Amygdala (tissue), 56 donors: Measurements from ENCODE around the gene SERBP1.
"Not testable (repeated sequence)": the region's sequence is repeated elsewhere in the genome, so short reads cannot be mapped to it uniquely, and the experiment has no call there.

Source experiments
- DNase-seq, 56 donors: peaks; one replicate each; lab custom pipeline; 2025; lab: John Stamatoyannopoulos, UW

Gene SERBP1

DNA sequence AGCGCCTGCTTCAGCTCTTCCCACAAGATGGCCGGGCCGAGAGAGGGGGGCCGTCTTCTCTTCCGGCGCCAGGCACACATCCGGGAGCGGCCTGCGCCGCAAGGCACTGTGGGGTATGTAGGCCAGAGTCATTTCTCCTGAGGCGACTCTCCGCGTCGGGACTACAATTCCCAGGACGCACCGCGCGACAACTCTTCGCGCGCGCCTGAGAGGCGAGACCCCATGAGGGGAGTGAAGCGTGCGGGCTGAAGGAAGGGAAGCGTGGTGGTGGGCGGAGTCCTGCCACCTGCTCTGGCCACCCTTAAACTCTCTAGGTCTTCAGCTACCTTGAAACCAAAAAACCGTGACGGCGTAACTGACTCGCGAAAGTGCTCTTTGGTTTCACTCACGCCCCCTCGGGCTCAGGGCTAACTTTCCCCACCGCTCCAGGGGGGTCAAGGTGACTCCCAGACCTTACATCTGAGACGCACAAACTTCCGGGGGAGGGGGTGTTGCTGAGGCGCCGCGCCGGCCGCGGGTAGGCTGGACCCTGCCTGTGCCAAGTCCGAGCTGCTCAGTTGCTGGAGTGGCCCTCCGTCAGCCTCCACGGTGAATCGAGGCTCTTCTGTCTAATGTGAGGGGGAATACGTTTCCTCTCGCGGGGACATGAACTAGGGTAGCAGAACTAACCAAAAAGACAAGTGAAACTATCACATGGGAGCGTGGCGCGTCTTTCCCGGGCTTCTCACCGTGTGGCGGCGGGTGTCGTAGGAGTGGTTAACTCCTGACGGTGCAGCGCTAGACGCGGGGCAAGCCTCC is at the start of gene SERBP1:
SERBP1 (minus strand) TSS at position 45 of the 798 bp plus-strand sequence. CDS start 102 bp downstream, outside the sequence.
- peak; percentile 42 to 98 (median 93) for DNase-seq

DNA sequence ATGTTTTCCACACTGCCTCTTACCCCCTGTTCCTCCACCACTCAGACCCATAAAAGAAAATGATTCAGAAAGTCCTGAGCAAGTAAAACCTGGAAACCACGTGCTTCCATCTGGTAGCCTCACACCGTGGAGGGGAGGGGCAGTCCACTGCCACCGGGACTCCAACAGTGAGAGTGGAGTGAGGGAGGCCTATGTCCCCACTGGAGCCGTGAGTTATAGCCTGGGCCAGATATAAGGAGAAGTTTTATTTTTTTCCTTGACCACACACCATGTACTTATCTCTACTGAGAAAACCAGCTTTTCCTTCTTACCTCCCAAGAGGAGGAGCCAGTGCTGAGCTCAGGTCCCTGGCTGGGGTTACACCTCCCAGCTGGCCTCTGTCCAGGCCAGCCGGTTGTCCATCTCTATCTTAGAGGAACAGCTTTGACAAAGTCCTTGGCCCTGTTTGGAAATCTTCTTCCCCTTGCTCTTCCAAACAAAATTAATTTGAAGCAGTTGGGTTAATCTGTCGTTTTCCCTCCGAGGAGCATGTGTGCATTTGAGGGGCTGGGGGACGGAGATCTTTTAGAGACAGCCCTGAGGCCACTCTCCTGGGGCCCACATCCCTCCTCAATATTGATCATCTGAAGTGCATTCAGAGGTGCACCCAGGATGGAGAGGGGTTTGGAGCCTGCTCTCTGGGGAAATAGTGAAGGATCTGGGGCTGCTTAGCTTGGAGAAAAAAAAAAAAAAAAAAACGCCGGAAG is 49.1 kb upstream of the SERBP1 start:
- DNase-seq, result peak in 1 of 56 donors; percentile 4

DNA sequence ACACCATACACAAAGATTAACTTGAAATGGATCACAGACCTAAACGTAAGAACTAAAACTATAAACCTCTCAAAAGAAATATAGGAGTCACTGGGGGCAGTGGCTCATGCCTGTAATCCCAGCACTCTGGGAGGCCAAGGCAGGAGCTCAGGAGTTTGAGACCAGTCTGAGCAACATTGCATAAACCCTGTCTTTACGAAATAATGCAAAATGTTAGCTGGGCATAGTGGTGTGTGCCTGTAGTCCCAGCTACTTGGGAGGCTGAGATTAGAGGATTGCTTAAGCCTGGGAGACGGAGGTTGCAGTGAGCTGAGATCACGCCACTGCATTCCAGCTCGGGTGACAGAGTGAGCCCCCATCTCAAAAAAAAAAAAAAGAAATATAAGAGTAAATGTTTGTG is 46.7 kb upstream of the SERBP1 start:
- DNase-seq, result no peak

GRCh38 chr1:67476006-67476482 is 45.8 kb upstream of the SERBP1 start:
- no peak for DNase-seq

DNA sequence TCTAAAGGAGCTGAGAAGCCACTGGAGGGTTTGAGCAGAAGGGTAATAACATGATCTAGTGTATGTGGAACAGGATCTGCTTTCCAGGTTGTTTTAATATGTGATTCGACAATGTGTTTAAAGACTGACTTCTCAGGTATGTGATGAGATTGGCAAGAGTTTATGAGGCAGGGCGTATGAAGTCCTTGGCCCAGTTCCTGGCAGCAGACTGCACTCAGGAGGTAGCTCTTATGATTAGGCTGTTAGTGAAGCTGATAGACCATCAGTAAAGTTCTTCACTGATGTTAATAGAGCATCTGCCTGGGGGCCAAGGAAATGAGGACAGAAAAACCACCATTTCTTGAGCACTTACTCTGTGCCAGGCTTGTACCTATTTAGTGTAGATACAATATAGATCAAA is 41.9 kb upstream of the SERBP1 start:
- no peak for DNase-seq

DNA sequence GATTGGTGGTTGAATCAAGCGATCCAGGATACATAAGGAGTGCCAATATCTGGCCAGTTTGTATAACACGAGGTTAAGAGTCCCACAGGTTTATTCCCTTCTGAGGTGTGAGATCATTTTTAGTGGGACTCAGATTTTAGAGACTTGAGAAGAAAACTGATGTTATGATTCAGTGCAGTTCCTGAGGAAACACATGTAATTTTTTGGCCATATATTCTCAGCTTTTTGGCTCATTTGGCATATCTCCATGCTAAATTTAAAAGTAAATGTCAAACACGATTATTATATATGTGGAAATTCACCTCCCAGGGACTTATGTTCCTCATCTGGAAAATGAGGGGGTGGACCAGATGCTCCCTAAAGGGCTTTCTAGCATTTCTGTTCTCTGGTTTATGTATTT is 39.2 kb upstream of the SERBP1 start:
- DNase-seq, result no peak

GRCh38 chr1:67468066-67468718 is 38.0 kb upstream of the SERBP1 start:
- no peak for DNase-seq

- no peak for DNase-seq
Observed at GRCh38 chr1:67465375-67465774, 35.2 kb upstream of the SERBP1 start.

DNA sequence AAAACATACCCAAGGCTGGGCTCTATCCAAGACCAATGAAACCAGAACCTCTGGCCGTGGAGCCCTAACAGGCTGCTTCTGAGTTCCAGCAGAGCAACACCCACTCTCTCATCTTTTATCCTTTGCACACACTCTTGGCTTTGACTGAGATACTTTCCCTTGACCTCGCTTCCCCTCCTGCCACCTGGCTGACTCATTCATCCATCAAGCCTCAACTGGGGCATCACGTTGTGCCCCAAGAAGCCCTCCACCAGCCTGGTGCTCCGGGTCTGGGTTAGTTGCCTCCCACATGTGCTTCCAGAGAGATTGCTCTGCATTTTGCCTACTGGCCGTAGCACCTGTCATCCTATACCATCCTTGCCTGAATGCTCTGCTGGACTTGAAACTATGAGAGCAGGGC is 34.5 kb upstream of the SERBP1 start:
- DNase-seq, result no peak

GRCh38 chr1:67464058-67464457 is 33.9 kb upstream of the SERBP1 start:
- no peak for DNase-seq

GRCh38 chr1:67463298-67463955 is 33.2 kb upstream of the SERBP1 start:
- DNase-seq, result no peak

DNA sequence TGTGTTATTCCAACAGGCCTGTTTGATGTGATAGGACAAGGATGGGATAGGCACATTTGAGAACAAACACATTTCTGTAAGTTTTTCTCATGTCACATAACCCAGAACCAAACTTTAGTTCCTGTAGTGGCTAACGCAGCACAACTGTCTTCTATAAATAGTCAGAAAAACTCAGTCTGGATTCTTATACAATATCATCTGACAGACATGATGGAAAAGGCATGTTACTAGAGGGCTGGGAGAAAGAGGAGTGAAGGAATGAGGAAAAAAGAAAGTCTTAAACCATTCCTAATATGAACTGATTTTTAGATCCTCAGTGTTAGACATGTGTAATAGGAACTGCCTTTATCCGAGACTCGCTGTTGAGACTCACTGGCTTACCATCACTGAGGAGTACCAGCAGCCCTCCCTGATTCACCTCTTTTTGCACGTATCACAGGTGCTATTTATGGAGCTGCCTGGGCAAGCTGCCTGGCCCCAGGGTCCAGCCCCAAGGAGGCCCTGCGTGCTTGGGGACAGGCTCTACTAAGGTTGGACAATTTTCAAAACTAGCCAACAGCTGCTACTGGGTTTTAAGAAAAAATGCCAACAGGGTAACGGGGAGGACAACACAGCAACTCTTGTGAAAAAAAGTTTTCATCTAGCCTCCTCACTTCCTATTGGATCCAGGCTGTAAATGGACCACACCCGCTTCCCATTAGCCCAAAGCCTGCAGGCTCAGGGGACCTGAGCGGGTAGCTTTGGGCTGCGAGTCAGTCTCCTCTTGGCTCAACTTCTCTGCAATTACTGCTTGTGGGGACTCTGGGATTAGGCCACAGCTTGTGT is 30.7 kb upstream of the SERBP1 start:
- peak in 1 of 56 donors; percentile 3 for DNase-seq

- no peak for DNase-seq
Observed at GRCh38 chr1:67459068-67459467, 28.9 kb upstream of the SERBP1 start.

- no peak for DNase-seq
Observed at GRCh38 chr1:67458663-67459062, 28.5 kb upstream of the SERBP1 start.

GRCh38 chr1:67457247-67457646 is 27.0 kb upstream of the SERBP1 start:
- no peak for DNase-seq

DNA sequence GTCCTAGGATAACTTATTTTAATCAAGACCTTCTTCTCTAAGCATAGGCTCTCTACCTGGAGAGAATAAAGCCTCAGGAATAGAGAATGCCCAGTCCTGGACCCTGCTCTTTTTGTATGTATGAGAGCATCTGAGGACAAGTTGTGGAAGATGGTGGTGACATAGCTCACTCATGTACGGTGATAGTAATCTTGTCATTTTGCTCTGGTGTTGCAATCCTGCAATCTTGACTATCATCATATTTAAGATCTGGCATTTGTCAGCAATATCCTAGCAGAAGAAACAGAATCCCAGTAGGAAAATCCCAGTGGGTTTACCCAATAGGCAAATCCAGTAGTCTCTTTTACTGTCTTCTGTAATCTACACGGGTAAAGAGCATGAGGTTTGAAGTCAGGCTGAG is 21.6 kb upstream of the SERBP1 start:
- no peak for DNase-seq

DNA sequence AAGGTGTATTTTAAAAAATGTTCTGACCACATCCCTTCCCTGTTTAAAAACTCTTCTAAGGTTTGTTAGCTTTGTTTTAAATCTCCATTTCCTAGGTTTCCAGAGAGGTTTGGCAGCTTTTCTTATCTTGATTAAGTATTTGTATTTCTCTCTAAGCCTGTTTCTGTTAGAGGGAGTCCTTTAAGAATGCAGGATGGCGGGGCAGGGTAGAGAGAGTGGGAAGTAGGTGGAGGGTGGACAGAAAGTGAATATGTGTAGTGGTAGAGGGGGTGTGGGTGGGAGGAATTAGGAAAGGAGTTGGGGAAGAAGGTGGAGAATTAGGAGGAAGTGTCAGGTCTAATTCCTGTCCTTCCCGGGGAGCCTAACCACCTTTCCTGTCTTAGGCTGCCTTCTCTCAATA is 21.2 kb upstream of the SERBP1 start:
- DNase-seq, result no peak

GRCh38 chr1:67446893-67447292 is 16.7 kb upstream of the SERBP1 start:
- peak in 1 of 56 donors; percentile 10 for DNase-seq

DNA sequence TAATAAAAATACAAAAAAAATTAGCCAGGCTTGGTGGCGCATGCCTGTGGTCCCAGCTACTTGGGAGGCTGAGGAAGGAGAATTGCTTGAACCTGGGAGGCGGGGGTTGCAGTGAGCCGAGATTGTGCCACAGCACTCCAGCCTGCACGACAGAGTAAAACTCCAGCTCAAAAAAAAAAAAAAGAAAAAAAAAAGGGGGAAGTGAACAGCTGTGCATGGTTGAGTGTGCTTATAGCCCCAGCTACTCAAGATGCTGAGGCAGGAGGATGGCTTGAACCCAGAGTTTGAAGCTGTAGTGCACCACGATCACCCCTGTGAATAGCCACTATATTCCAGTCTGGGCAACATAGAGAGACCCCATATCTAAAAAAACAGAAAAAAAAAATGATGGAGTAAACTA is 15.8 kb upstream of the SERBP1 start:
- DNase-seq, result not testable (repeated sequence)
